ENCODE results near the gene ELL2.

ELL2 gene

GRCh38 chr5:95892784-95893354, 68.8 kb downstream of the ELL2 start:
- no peaks in the 10 kb centered on the region for H3K27me3 ChIP-seq (ENCODE audit: control insufficient read depth, insufficient read depth, low read length)
- H3K9ac ChIP-seq (ENCODE audit: low read length): no peak overlapping the region
- no peaks in the 10 kb centered on the region for H3K9me3 ChIP-seq (ENCODE audit: control insufficient read depth, insufficient read depth, low read depth, low read length)
- peaks cover 15% of the 10 kb centered on the region; the same call in 1 of the 2 replicates for H3K4me1 ChIP-seq (ENCODE audit: control insufficient read depth, insufficient read depth, low read length)
- H3K27ac ChIP-seq (ENCODE audit: low read depth, low read length): no peak overlapping the region
- peaks cover 15% of the 10 kb centered on the region for H3K36me3 ChIP-seq (ENCODE audit: control insufficient read depth, insufficient read depth, low read length)
- H3K4me3 ChIP-seq (ENCODE audit: low read depth, low read length): no peak overlapping the region

GRCh38 chr5:95891499-95891898, 70.2 kb downstream of the ELL2 start:
- no peak overlapping the region for H3K4me3 ChIP-seq (ENCODE audit: low read depth, low read length)
- H3K9me3 ChIP-seq (ENCODE audit: control insufficient read depth, insufficient read depth, low read depth, low read length): no peaks in the 10 kb centered on the region
- no peak overlapping the region for H3K27ac ChIP-seq (ENCODE audit: low read depth, low read length)
- H3K9ac ChIP-seq (ENCODE audit: low read length): no peak overlapping the region
- H3K27me3 ChIP-seq (ENCODE audit: control insufficient read depth, insufficient read depth, low read length): no peaks in the 10 kb centered on the region
- peaks cover 16% of the 10 kb centered on the region for H3K36me3 ChIP-seq (ENCODE audit: control insufficient read depth, insufficient read depth, low read length)
- peaks cover 10% of the 10 kb centered on the region; the same call in 1 of the 2 replicates for H3K4me1 ChIP-seq (ENCODE audit: control insufficient read depth, insufficient read depth, low read length)

- no peak overlapping the region for H3K27ac ChIP-seq (ENCODE audit: low read depth, low read length)
- H3K4me3 ChIP-seq (ENCODE audit: low read depth, low read length): no peak overlapping the region
These were observed 72.6 kb downstream of the ELL2 start for GRCh38 chr5:95889076-95889475.

GRCh38 chr5:95887977-95888376, 73.7 kb downstream of the ELL2 start:
- peaks cover 15% of the 10 kb centered on the region for H3K36me3 ChIP-seq (ENCODE audit: control insufficient read depth, insufficient read depth, low read length)

More at GRCh38 chr5:95889076-95889475, 72.6 kb downstream of the ELL2 start:
- H3K36me3 ChIP-seq (ENCODE audit: control insufficient read depth, insufficient read depth, low read length): peaks cover 15% of the 10 kb centered on the region
- no peak overlapping the region for H3K9ac ChIP-seq (ENCODE audit: low read length)
- H3K4me1 ChIP-seq (ENCODE audit: control insufficient read depth, insufficient read depth, low read length): no peaks in the 10 kb centered on the region
- no peaks in the 10 kb centered on the region for H3K27me3 ChIP-seq (ENCODE audit: control insufficient read depth, insufficient read depth, low read length)
- no peaks in the 10 kb centered on the region for H3K9me3 ChIP-seq (ENCODE audit: control insufficient read depth, insufficient read depth, low read depth, low read length)

GRCh38 chr5:95886340-95887044, 75.2 kb downstream of the ELL2 start:
- Histone ChIP-seq H3K36me3 (ENCODE audit: control insufficient read depth, insufficient read depth, low read length) (peaks cover 15% of the 10 kb centered on the region), H3K9me3 (ENCODE audit: control insufficient read depth, insufficient read depth, low read depth, low read length) (no peaks in the 10 kb centered on the region), H3K9ac (ENCODE audit: low read length) (no peak overlapping the region), H3K27ac (ENCODE audit: low read depth, low read length) (no peak overlapping the region), H3K4me1 (ENCODE audit: control insufficient read depth, insufficient read depth, low read length) (no peaks in the 10 kb centered on the region), H3K4me3 (ENCODE audit: low read depth, low read length) (no peak overlapping the region), H3K27me3 (ENCODE audit: control insufficient read depth, insufficient read depth, low read length) (no peaks in the 10 kb centered on the region)

More at GRCh38 chr5:95887977-95888376, 73.7 kb downstream of the ELL2 start:
- Histone ChIP-seq H3K9me3 (ENCODE audit: control insufficient read depth, insufficient read depth, low read depth, low read length) (no peaks in the 10 kb centered on the region), H3K27me3 (ENCODE audit: control insufficient read depth, insufficient read depth, low read length) (no peaks in the 10 kb centered on the region), H3K9ac (ENCODE audit: low read length) (no peak overlapping the region), H3K4me3 (ENCODE audit: low read depth, low read length) (no peak overlapping the region), H3K27ac (ENCODE audit: low read depth, low read length) (no peak overlapping the region), H3K4me1 (ENCODE audit: control insufficient read depth, insufficient read depth, low read length) (no peaks in the 10 kb centered on the region)

- Histone ChIP-seq H3K27ac (ENCODE audit: low read depth, low read length) (no peak overlapping the region), H3K9me3 (ENCODE audit: control insufficient read depth, insufficient read depth, low read depth, low read length) (no peaks in the 10 kb centered on the region), H3K9ac (ENCODE audit: low read length) (no peak overlapping the region), H3K4me1 (ENCODE audit: control insufficient read depth, insufficient read depth, low read length) (no peaks in the 10 kb centered on the region), H3K4me3 (ENCODE audit: low read depth, low read length) (no peak overlapping the region), H3K36me3 (ENCODE audit: control insufficient read depth, insufficient read depth, low read length) (peaks cover 6% of the 10 kb centered on the region; the same call in 1 of the 2 replicates), H3K27me3 (ENCODE audit: control insufficient read depth, insufficient read depth, low read length) (no peaks in the 10 kb centered on the region)
These were observed 77.1 kb downstream of the ELL2 start for GRCh38 chr5:95884511-95884910.

GRCh38 chr5:95884017-95884325, 77.7 kb downstream of the ELL2 start:
- Histone ChIP-seq H3K4me3 (ENCODE audit: low read depth, low read length) (no peak overlapping the region), H3K4me1 (ENCODE audit: control insufficient read depth, insufficient read depth, low read length) (peaks cover 2% of the 10 kb centered on the region; the same call in 1 of the 2 replicates), H3K27me3 (ENCODE audit: control insufficient read depth, insufficient read depth, low read length) (no peaks in the 10 kb centered on the region), H3K27ac (ENCODE audit: low read depth, low read length) (no peak overlapping the region), H3K9me3 (ENCODE audit: control insufficient read depth, insufficient read depth, low read depth, low read length) (no peaks in the 10 kb centered on the region), H3K9ac (ENCODE audit: low read length) (no peak overlapping the region), H3K36me3 (ENCODE audit: control insufficient read depth, insufficient read depth, low read length) (peaks cover 6% of the 10 kb centered on the region; the same call in 1 of the 2 replicates)

GRCh38 chr5:95883185-95884016, 78.2 kb downstream of the ELL2 start:
- no peak overlapping the region for H3K4me3 ChIP-seq (ENCODE audit: low read depth, low read length)
- H3K9me3 ChIP-seq (ENCODE audit: control insufficient read depth, insufficient read depth, low read depth, low read length): no peaks in the 10 kb centered on the region
- peaks cover 6% of the 10 kb centered on the region; the same call in 1 of the 2 replicates for H3K4me1 ChIP-seq (ENCODE audit: control insufficient read depth, insufficient read depth, low read length)
- H3K27me3 ChIP-seq (ENCODE audit: control insufficient read depth, insufficient read depth, low read length): no peaks in the 10 kb centered on the region
- no peak overlapping the region for H3K9ac ChIP-seq (ENCODE audit: low read length)
- peaks cover 6% of the 10 kb centered on the region; the same call in 1 of the 2 replicates for H3K36me3 ChIP-seq (ENCODE audit: control insufficient read depth, insufficient read depth, low read length)
- no peak overlapping the region for H3K27ac ChIP-seq (ENCODE audit: low read depth, low read length)

- H3K4me3 ChIP-seq (ENCODE audit: low read depth, low read length): no peak overlapping the region
- H3K9ac ChIP-seq (ENCODE audit: low read length): no peak overlapping the region
- no peaks in the 10 kb centered on the region for H3K9me3 ChIP-seq (ENCODE audit: control insufficient read depth, insufficient read depth, low read depth, low read length)
- no peaks in the 10 kb centered on the region for H3K27me3 ChIP-seq (ENCODE audit: control insufficient read depth, insufficient read depth, low read length)
- peaks cover 6% of the 10 kb centered on the region; the same call in 1 of the 2 replicates for H3K4me1 ChIP-seq (ENCODE audit: control insufficient read depth, insufficient read depth, low read length)
- H3K36me3 ChIP-seq (ENCODE audit: control insufficient read depth, insufficient read depth, low read length): peaks cover 3% of the 10 kb centered on the region; the same call in 1 of the 2 replicates
- H3K27ac ChIP-seq (ENCODE audit: low read depth, low read length): no peak overlapping the region
These were observed 79.8 kb downstream of the ELL2 start for GRCh38 chr5:95881833-95882232.

- H3K36me3 ChIP-seq (ENCODE audit: control insufficient read depth, insufficient read depth, low read length): no peaks in the 10 kb centered on the region
These were observed 81.3 kb downstream of the ELL2 start for GRCh38 chr5:95880081-95880926.

More at GRCh38 chr5:95880081-95880926, 81.3 kb downstream of the ELL2 start:
- Histone ChIP-seq H3K4me3 (ENCODE audit: low read depth, low read length) (no peak overlapping the region), H3K9ac (ENCODE audit: low read length) (no peak overlapping the region), H3K27ac (ENCODE audit: low read depth, low read length) (no peak overlapping the region), H3K4me1 (ENCODE audit: control insufficient read depth, insufficient read depth, low read length) (peaks cover 6% of the 10 kb centered on the region; the same call in 1 of the 2 replicates), H3K27me3 (ENCODE audit: control insufficient read depth, insufficient read depth, low read length) (no peaks in the 10 kb centered on the region), H3K9me3 (ENCODE audit: control insufficient read depth, insufficient read depth, low read depth, low read length) (no peaks in the 10 kb centered on the region)
